Renal cortex interstitium (tissue), 11 donors: Measurements from ENCODE around the gene LRRC47. TPM values are rescaled to one million over a fixed set of nuclear protein-coding genes. Genes with fewer than 3 reads are reported as not detected.

ENCODE experiments used
- DNase-seq, 11 donors: peaks; one replicate each; pipeline ENCODE4 v3.0.0-alpha.2; 2013; ENCODE audit warnings: low read depth in 9 of 11, low spot score in 4 of 11; ENCODE audit errors: extremely low read depth in 1 of 11
- polyA plus RNA-seq, 3 donors: library from polyadenylated mRNA; unstranded; fragments of 120-200 nt; gene quantifications; one replicate each; pipeline ENCODE4 v1.2.1, GENCODE V29; 2013; ENCODE audit not compliant: insufficient read length in 3 of 3

Gene LRRC47
- polyA plus RNA-seq, 3 donors, result 63.9 to 68.1 (median 66.4) TPM

DNA sequence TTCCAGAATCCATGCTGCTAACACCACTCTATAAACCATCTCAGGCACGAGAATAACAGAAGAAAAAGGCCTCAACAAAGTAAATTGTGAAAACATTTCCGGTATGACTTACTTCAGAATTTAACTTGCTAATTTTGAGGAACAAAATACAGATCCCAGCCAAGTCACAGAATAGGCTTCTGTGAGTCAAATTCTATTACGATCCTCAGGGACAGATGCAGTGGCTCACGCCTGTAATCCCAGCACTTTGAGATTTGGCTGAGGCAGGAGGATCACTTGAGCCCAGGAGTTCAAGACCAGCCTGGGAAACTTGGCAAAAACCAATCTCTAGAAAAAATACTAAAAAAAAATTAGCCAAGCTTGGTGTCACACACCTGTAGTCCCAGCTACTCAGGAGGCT lies 52.9 kb downstream of the LRRC47 start:
- DNase-seq, result no peak

DNA sequence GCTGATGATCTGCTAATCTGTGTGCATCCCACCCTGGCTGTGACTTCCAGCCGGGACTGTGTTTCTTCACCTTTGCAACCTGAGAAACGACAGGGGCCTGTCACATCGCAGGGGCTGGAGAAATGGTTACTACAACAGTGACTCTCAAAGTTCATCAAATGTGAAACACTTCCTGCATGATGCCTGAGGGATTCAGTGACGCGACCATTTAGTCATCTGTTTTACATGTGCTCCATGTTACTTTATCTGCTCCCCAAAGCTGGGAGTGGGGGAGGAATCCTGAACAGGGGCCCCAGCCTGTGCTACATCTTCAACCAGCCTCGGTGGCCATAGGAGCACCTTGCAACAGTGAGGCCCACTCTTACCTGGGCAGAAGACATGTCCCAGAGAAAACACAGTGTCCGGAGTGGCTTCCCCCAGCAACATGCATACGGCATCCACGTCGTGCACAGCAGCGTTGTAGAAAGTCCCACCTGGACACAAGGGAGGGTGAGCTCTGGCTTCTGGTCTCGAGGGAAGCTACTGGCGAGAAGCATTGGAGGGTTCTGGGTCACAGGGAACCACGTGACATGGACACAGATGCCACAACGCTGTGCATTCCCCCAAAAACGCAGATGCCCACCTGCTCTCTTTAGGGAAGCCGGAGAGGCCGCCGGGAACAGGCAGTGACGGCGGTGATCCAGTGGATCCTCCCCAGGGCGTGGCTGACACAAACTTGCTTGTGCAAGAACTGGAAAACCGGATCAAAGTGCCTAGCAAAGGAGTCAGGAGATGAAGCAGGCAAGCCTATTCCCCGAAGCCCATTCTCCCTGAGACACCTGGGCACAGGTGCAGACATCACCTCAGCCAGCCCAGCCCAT lies 53.6 kb downstream of the LRRC47 start:
- no peak for DNase-seq

DNA sequence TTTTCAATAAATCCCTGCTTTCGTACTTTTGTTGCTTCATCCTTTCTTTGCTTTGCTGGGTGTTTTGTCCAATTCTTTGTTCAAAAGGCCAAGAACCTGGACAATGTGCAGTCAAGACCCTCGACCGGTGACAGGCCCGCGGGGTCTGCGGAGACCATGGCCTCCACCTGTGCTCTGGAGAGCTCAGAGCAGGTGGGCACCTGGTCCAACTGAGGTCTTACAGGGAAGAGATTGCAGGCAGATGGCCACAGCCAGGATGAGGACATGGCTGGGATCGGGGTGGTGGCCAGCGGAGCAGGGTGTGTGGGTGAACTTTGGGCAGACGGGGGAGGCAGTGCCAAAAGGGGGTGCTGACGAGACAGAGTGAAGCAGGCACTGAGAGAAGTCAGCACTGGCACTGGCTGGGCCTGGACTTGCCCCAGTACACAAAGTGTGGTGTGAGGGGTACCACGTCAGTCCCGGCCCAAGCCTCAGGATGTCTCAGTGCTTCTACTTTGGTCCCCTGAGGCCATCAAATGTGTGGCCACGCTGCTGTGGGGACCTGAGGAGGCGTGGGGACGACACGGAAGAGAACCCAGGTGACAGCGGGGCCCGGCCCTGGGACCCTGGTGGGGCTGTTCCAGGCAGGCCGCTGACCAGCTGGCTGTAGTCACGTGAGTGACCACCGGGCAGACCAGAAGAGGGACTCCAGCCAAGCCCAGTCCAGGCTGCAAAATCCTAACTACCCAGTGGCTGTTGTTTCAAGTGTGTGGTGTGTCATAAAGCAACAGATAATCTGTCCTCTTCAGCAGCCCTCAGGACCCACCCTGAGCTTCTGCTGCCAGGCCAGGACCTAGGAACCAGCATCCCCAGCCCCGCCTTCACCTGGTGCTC lies 54.5 kb downstream of the LRRC47 start:
- DNase-seq, result no peak

DNA sequence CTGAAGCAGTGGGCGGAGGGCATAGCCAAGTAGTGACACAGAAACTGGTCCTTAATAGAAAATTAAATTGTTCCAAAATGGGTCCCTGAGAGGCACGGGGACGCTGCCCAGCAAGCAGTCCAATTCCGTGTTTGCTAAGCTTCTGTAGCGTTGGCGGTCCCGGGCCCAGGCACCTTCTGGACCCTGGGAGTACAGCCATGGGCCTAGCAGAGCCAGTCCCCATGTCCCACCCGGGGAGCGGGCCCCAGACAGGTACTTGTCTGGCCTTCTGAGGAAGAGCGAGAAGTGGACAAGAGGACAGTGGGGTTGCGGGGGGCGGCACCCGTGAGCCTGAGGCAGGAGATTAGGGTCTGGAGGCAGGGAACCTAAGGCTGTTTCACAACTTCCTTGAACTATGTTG lies 55.5 kb downstream of the LRRC47 start:
- DNase-seq, result no peak

DNA sequence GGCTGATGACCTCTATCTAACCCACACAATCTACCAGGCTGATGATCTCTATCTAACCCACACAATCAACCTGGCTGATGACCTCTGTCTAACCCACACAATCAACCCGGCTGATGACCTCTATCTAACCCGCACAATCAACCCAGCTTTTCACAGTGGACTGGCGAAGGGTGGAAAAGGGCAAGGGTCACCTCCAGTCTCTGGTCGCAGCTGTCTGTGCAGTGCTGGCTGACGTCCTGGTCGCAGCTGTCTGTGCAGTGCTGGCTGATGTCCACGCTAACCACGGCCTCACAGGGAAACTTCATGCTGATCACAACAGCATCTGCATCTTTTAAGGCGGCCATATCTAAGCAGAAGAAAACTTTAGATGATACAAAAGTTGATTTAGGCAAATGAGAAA lies 56.3 kb downstream of the LRRC47 start:
- no peak for DNase-seq

DNA sequence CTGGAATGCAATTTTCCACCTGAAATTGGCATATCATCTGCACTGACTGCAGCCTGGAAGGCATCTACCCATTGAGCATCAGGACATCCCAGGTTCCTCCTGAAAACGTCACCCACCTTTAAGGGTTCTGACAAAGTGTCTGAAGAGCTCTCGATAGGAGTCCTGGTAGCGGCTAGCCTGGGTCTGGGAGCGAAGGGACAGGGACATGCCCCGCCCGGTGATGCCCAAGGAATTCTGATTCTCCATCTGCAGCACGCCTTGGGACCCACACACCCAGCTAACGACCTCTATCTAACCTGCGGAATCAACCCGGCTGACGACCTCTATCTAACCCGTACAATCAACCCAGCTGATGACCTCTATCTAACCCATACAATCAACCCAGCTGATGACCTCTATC lies 57.4 kb downstream of the LRRC47 start:
- DNase-seq, result no peak

DNA sequence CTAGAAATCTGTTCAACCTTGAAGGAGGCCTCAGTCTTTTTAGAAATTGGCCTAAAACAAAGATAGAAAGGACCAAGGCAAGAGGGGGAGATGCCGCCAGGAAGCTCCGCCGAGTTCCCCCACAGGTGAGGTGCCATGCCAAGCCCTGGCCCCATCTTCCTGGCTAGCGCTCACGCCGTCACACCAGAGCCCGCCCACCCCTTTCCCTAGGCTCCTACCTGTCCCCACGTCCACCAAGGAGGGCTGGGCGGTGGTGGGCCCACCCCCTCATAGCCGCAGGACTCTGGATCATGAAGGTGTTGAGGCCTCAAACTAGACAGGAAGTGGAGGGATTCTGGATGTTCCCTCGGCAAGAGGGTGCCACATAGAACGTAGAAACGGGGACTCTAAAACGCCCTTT lies 59.6 kb downstream of the LRRC47 start:
- DNase-seq, result no peak

DNA sequence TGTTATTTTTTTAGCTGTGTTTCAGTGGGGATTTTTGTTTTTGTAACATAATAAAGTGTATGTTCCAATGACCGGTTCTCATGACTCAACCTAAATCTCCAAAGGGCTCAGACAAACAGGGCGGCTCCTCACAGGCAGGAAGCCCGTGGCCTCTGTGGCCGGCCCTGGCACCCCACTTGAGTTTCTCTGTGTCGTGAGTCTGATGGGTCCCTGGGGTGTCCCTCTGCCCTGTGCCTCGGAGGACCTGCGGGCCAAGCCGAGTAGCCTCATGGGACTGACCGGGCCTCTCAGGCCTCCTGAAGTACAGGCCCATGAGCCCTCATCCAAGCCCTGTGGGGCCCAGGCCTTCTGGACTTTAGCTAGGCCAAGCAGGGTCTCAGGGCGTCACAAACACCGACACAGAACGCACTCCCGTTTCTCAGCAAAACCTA lies 60.2 kb downstream of the LRRC47 start:
- no peak for DNase-seq

DNA sequence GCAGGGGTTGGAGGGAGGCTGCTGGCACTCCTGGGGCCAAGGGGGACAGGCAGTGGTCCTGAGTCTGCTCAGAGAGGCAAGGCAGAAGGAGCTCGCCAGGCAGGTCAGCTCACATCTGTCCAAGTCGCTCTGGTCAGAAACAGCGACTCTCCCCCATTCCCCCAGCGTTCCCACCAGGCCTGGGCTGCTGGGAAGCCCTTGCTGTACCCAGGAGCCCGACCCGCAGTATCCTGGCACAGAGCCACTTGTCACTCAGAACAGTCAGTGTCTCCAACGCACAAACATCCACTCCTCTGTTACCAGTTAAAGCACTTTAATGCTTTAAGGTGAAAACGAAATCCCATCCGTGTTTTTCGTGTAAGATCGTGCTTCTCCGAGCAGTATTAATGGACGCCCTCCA lies 60.6 kb downstream of the LRRC47 start:
- no peak for DNase-seq

DNA sequence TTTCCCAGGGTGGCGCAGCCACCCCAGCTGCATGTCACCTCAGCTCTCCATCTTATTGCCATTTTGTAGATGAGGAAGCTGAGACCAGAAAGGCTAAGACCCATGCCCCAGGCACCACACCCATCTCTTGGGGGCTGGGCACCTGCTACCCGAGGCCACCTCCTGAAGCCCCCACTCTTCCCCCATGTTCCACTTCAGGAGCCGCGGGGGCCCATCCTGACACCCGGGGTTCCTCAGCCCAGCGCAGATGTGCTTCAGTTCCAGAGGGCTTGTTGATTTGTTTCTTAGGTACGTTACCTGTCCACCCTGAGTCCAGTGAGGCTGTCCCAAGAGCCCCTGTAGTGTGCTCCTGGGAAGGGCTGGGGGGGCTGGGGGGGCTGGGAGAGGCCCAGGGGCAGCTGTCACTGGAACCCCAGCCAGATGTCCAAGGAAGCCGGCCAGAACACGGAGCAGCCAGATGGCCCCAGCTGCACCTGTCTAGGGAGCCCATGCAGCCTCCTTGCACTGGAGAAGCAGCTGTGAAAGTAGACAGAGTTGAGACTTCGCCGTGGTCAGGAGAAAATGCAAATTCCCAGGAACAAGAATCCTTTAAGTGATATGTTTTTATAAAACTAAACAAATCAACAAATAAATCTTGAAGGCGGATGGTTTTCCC lies 61.1 kb downstream of the LRRC47 start:
- no peak for DNase-seq

DNA sequence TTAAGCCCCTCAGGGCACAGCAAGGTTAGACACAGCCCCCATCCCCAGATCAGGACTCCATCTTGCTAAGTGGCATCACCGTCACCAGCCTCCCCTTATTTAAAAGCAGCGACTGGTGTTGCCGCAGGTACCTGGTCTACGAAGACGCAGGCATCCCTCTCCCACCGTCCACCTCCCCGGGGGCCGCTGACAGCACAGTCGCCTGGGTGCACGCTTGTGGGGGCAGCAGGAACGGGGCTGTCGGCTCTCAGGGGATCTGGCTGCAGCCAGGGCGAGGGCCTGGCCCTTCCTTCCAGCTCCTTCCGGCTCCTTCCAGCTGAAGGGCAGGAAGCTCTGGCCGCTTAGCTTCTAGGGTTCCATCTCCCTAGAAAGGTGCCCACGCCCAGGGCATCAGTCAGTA lies 61.7 kb downstream of the LRRC47 start:
- no peak for DNase-seq

DNA sequence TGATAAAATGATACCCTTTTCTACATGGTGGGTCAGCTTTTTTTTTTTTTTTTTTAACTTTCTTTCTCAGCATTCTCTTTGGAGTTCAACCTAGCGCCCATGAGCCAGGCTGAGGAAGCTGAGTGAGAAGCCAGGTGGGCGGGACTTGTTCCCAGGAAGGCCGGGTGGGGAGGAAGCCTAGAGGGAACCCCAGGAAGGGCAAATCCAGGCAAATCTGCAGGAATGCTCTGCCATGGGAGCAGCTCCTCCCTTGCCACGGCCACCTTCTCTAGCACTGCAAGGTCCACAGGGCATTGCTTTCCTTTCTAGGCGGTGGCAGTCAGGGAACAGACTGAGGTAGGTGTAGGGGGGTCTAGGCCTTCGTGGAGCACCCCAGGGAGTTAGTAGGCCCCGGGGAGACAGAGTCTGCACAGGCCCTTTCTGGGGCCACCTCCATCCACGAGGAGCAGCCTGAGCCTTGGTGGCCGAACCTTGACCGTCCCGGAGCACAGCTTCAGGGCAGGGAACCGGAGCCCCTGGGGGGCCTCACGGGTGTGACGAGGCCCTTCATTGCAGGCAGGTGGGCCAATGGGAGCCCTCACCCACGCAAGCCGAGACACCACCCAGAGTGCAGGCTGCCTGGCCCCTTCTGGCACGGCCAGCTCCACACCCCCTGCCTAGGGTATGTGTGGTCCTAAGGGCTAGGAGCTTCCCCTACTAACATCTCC lies 62.3 kb downstream of the LRRC47 start:
- no peak for DNase-seq

DNA sequence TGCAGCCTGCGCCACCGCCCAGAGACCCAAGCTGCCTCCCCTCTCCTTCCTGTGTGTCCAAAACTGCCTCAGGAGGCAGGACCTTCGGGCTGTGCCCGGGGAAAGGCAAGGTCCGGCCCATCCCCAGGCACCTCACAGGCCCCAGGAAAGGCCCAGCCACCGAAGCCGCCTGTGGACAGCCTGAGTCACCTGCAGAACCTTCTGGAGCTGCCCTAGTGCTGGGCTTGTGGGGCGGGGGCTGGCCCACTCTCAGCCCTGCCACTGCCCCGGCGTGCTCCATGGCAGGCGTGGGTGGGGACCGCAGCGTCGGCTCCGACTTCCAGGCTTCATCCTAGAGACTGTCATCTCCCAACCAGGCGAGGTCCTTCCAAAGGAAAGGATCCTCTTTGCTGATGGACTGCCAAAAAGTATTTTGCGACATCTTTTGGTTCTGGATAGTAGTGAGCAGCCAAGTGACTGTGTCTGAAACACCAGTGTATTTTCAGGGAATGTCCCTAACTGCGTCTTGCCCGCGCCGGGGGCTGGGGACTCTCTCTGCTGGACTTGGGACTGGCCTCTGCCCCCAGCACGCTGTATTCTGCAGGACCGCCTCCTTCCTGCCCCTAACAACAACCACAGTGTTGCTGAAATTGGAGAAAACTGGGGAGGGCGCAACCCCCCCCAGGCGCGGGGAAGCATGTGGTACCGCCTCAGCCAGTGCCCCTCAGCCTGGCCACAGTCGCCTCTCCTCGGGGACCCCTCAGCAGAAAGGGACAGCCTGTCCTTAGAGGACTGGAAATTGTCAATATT lies 63.0 kb downstream of the LRRC47 start:
- DNase-seq, result no peak

DNA sequence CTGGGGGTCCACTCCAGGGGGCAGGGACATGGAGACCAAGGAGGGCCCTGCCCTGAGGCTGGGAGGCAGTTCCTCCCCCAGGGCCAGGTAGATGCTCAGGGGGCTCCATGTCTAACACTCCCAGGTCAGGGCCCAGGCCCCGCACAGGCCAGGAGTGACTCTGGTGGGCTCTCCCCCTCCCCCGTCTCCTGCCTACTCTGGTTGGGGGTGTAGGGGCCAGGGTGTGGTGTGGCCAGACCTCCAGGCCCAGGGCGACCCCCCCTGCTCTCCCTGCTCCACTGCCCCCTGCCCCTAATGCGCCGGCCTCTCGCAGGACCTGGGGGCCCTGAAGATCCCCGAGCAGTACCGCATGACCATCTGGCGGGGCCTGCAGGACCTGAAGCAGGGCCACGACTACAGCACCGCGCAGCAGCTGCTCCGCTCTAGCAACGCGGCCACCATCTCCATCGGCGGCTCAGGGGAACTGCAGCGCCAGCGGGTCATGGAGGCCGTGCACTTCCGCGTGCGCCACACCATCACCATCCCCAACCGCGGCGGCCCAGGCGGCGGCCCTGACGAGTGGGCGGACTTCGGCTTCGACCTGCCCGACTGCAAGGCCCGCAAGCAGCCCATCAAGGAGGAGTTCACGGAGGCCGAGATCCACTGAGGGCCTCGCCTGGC lies 63.7 kb downstream of the LRRC47 start:
- no peak for DNase-seq

DNA sequence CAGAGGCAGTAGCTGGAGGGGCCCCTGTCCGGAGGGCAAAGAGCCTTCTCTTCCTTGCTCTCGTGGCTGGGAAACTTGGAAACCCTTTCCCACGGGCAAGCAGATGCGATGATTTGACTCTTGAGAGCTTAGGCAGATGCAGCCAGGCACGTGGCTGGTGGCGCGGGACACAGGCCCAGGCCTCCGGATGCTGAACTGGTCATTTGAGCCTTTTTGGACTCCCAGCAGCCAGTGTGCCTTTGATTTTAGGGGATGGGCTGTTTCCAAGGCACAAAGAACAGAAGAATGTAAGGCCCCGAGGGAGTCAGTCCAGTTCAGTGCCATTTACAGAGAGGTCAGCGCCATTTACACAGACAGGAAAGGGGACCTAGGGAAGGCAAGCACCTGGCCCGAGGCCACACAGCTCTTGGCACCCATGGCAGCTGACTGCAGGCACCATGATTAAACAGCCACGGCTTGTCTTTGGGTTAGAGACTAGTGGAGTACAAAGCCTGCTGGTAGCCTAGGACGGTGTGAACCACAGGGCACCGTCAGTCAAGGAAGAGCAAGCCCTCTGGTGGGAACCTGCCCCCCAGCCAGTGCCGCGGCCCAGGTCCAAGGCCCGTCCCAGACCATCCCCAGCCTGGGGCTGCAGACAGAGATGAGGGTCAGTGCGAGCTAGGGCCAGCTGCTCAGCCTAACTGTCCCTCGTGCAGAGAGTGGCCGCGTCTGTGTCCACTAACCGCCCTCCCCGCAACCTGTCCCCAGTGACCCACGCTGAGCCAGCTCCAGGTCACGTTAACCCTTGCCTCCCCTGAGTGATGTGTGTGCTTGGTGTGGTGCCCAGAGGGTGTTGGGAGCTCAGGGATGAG lies 64.5 kb downstream of the LRRC47 start:
- DNase-seq, result no peak

DNA sequence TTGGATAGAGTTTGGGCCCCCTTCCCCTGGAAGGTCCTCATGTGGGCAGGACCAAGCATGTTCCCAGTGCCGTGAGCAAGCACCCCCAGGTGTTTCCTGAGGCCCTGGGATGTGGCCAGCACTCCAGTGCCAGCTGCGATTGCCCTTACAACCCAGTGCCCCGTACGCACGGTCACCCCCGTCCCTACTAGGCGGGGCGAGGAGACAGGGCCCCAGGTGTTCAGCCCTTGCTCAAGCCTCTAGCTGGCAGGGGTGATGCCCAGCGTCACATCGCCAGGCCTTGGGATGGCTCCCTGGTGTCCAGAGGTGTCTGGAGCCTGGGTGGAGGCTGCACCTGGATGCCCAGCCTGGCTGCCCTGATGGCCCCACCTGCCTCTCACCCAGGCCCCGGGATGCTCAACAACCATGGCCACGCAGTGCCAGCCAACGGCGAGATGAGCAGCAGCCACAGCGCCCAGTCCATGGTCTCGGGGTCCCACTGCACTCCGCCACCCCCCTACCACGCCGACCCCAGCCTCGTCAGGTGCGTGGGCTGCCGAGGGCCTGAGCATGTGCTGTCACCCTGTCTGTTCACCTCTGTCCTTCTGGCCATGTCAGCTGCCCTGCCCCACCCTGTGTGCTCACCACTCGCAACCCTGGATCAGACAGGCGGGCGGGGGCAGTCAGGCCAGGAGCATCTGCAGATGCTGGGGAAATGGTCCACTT lies 65.6 kb downstream of the LRRC47 start:
- DNase-seq, result no peak
